C4-2B (cell line): ENCODE results near the gene MAD2L1BP.

Experiments used
- ZFX ChIP-seq: fragments of 450-650 bp; IDR thresholded peaks from 2 replicates; pipeline ENCODE4 v1.6.1; 2017
- TF ChIP-seq, protein P1 (sequence below): fragments of 450-650 bp; conservative IDR thresholded peaks from 2 replicates; pipeline ENCODE4 v1.5.1; 2017; ENCODE audit warnings: mild to moderate bottlenecking

DNA sequence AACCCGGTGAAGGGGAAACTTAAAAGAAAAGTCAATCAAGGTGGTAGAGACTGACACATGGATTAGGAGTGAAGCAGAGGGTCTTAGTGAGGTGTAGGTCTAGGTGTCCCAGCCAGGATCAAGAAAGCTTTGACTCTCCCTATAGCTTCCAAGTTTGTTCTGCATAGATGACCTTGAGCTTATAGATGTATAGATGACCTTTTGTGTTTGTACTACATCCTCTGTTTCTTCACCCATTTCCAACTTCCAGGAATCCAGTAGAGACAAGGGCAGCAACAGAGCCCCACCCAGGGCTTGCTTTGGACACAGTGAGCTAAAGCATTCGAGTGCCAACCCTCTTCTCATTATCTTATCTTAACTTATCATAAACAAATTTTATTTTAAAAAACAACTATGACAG, 53.8 kb downstream of the MAD2L1BP start:
- TF ChIP-seq, protein P1, sequence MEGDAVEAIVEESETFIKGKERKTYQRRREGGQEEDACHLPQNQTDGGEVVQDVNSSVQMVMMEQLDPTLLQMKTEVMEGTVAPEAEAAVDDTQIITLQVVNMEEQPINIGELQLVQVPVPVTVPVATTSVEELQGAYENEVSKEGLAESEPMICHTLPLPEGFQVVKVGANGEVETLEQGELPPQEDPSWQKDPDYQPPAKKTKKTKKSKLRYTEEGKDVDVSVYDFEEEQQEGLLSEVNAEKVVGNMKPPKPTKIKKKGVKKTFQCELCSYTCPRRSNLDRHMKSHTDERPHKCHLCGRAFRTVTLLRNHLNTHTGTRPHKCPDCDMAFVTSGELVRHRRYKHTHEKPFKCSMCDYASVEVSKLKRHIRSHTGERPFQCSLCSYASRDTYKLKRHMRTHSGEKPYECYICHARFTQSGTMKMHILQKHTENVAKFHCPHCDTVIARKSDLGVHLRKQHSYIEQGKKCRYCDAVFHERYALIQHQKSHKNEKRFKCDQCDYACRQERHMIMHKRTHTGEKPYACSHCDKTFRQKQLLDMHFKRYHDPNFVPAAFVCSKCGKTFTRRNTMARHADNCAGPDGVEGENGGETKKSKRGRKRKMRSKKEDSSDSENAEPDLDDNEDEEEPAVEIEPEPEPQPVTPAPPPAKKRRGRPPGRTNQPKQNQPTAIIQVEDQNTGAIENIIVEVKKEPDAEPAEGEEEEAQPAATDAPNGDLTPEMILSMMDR: no peak
- no peak for TF ChIP-seq ZFX
